ENCODE results near the gene PTPMT1.
A peak's percentile ranks its signal among the peaks of the same experiment; 100 is the strongest.

Gene PTPMT1

GRCh38 chr11:47570651-47571356 is 5.4 kb downstream of the PTPMT1 start:
- no peaks in the 10 kb centered on the region for H3K4me1 ChIP-seq (ENCODE audit: control insufficient read depth, insufficient read depth, low read length)
- H3K36me3 ChIP-seq (ENCODE audit: control insufficient read depth, insufficient read depth, low read length): peaks cover 28% of the 10 kb centered on the region
- no peaks in the 10 kb centered on the region for H3K27me3 ChIP-seq (ENCODE audit: control insufficient read depth, insufficient read depth, low read length)
- no peak overlapping the region for H3K4me3 ChIP-seq (ENCODE audit: low read depth, low read length)
- H3K9ac ChIP-seq (ENCODE audit: low read depth, low read length): no peak overlapping the region
- no peaks in the 10 kb centered on the region for H3K9me3 ChIP-seq (ENCODE audit: control insufficient read depth, insufficient read depth, low read length)

- no peak overlapping the region for H3K4me3 ChIP-seq (ENCODE audit: low read depth, low read length)
- H3K9me3 ChIP-seq (ENCODE audit: control insufficient read depth, insufficient read depth, low read length): no peaks in the 10 kb centered on the region
- no peak overlapping the region for H3K9ac ChIP-seq (ENCODE audit: low read depth, low read length)
- no peaks in the 10 kb centered on the region for H3K27me3 ChIP-seq (ENCODE audit: control insufficient read depth, insufficient read depth, low read length)
- no peaks in the 10 kb centered on the region for H3K4me1 ChIP-seq (ENCODE audit: control insufficient read depth, insufficient read depth, low read length)
- peaks cover 28% of the 10 kb centered on the region for H3K36me3 ChIP-seq (ENCODE audit: control insufficient read depth, insufficient read depth, low read length)
Observed at GRCh38 chr11:47571357-47571729, 5.9 kb downstream of the PTPMT1 start.

- Histone ChIP-seq H3K9ac (ENCODE audit: low read depth, low read length) (no peak overlapping the region), H3K4me1 (ENCODE audit: control insufficient read depth, insufficient read depth, low read length) (no peaks in the 10 kb centered on the region), H3K4me3 (ENCODE audit: low read depth, low read length) (no peak overlapping the region), H3K9me3 (ENCODE audit: control insufficient read depth, insufficient read depth, low read length) (no peaks in the 10 kb centered on the region), H3K27me3 (ENCODE audit: control insufficient read depth, insufficient read depth, low read length) (no peaks in the 10 kb centered on the region), H3K36me3 (ENCODE audit: control insufficient read depth, insufficient read depth, low read length) (peaks cover 28% of the 10 kb centered on the region)
Observed at GRCh38 chr11:47571895-47572294, 6.5 kb downstream of the PTPMT1 start.

- Histone ChIP-seq H3K9ac (ENCODE audit: low read depth, low read length) (no peak overlapping the region), H3K36me3 (ENCODE audit: control insufficient read depth, insufficient read depth, low read length) (peaks cover 30% of the 10 kb centered on the region), H3K4me3 (ENCODE audit: low read depth, low read length) (no peak overlapping the region)
Observed at GRCh38 chr11:47572715-47573255, 7.4 kb downstream of the PTPMT1 start.

GRCh38 chr11:47573321-47573720 is 7.9 kb downstream of the PTPMT1 start:
- no peaks in the 10 kb centered on the region for H3K9me3 ChIP-seq (ENCODE audit: control insufficient read depth, insufficient read depth, low read length)
- peaks cover 32% of the 10 kb centered on the region for H3K36me3 ChIP-seq (ENCODE audit: control insufficient read depth, insufficient read depth, low read length)
- H3K27me3 ChIP-seq (ENCODE audit: control insufficient read depth, insufficient read depth, low read length): no peaks in the 10 kb centered on the region
- H3K9ac ChIP-seq (ENCODE audit: low read depth, low read length): no peak overlapping the region
- no peak overlapping the region for H3K4me3 ChIP-seq (ENCODE audit: low read depth, low read length)
- H3K4me1 ChIP-seq (ENCODE audit: control insufficient read depth, insufficient read depth, low read length): peaks cover 4% of the 10 kb centered on the region

More at GRCh38 chr11:47572715-47573255, 7.4 kb downstream of the PTPMT1 start:
- H3K9me3 ChIP-seq (ENCODE audit: control insufficient read depth, insufficient read depth, low read length): no peaks in the 10 kb centered on the region
- no peaks in the 10 kb centered on the region for H3K27me3 ChIP-seq (ENCODE audit: control insufficient read depth, insufficient read depth, low read length)
- peaks cover 2% of the 10 kb centered on the region for H3K4me1 ChIP-seq (ENCODE audit: control insufficient read depth, insufficient read depth, low read length)

GRCh38 chr11:47577460-47578041 is 12.2 kb downstream of the PTPMT1 start:
- Histone ChIP-seq H3K27me3 (ENCODE audit: control insufficient read depth, insufficient read depth, low read length) (no peaks in the 10 kb centered on the region), H3K36me3 (ENCODE audit: control insufficient read depth, insufficient read depth, low read length) (peaks cover 32% of the 10 kb centered on the region), H3K4me1 (ENCODE audit: control insufficient read depth, insufficient read depth, low read length) (peaks cover 8% of the 10 kb centered on the region), H3K9me3 (ENCODE audit: control insufficient read depth, insufficient read depth, low read length) (no peaks in the 10 kb centered on the region), H3K9ac (ENCODE audit: low read depth, low read length) (no peak overlapping the region), H3K4me3 (ENCODE audit: low read depth, low read length) (peak overlapping the region; percentile 82)

- peaks cover 28% of the 10 kb centered on the region for H3K36me3 ChIP-seq (ENCODE audit: control insufficient read depth, insufficient read depth, low read length)
- peaks cover 8% of the 10 kb centered on the region for H3K4me1 ChIP-seq (ENCODE audit: control insufficient read depth, insufficient read depth, low read length)
Observed at GRCh38 chr11:47578524-47579494, 13.4 kb downstream of the PTPMT1 start, which contains the start of the genes KBTBD4 and NDUFS3. TSS of gene KBTBD4 (minus strand) at chr11:47578970. CDS start at chr11:47578951, 19 bp downstream. TSS of gene NDUFS3 (plus strand) at chr11:47579074. CDS start at chr11:47579092, 18 bp downstream.

GRCh38 chr11:47583844-47584243 is 18.4 kb downstream of the PTPMT1 start:
- Histone ChIP-seq H3K9ac (ENCODE audit: low read depth, low read length) (no peak overlapping the region), H3K4me1 (ENCODE audit: control insufficient read depth, insufficient read depth, low read length) (peaks cover 4% of the 10 kb centered on the region), H3K4me3 (ENCODE audit: low read depth, low read length) (no peak overlapping the region), H3K27me3 (ENCODE audit: control insufficient read depth, insufficient read depth, low read length) (no peaks in the 10 kb centered on the region), H3K36me3 (ENCODE audit: control insufficient read depth, insufficient read depth, low read length) (peaks cover 25% of the 10 kb centered on the region), H3K9me3 (ENCODE audit: control insufficient read depth, insufficient read depth, low read length) (no peaks in the 10 kb centered on the region)

More at GRCh38 chr11:47578524-47579494, 13.4 kb downstream of the PTPMT1 start, which contains the start of the genes KBTBD4 and NDUFS3:
- H3K9me3 ChIP-seq (ENCODE audit: control insufficient read depth, insufficient read depth, low read length): no peaks in the 10 kb centered on the region
- peak within 1 kb of the TSS; percentile 87 for H3K9ac ChIP-seq (ENCODE audit: low read depth, low read length)
- H3K27me3 ChIP-seq (ENCODE audit: control insufficient read depth, insufficient read depth, low read length): no peaks in the 10 kb centered on the region
- peak within 1 kb of the TSS; percentile 82 for H3K4me3 ChIP-seq (ENCODE audit: low read depth, low read length)

GRCh38 chr11:47586098-47586855 is 20.9 kb downstream of the PTPMT1 start, which contains the start of gene FAM180B:
TSS of gene FAM180B (plus strand) at chr11:47586678. CDS start at chr11:47586769, 91 bp downstream.
- H3K36me3 ChIP-seq (ENCODE audit: control insufficient read depth, insufficient read depth, low read length): peaks cover 22% of the 10 kb centered on the region
- H3K9ac ChIP-seq (ENCODE audit: low read depth, low read length): no peak within 1 kb of the TSS
- peaks cover 4% of the 10 kb centered on the region for H3K27me3 ChIP-seq (ENCODE audit: control insufficient read depth, insufficient read depth, low read length)
- no peaks in the 10 kb centered on the region for H3K9me3 ChIP-seq (ENCODE audit: control insufficient read depth, insufficient read depth, low read length)
- H3K4me1 ChIP-seq (ENCODE audit: control insufficient read depth, insufficient read depth, low read length): peaks cover 2% of the 10 kb centered on the region
- no peak within 1 kb of the TSS for H3K4me3 ChIP-seq (ENCODE audit: low read depth, low read length)

GRCh38 chr11:47587039-47587716 is 21.8 kb downstream of the PTPMT1 start:
- Histone ChIP-seq H3K9ac (ENCODE audit: low read depth, low read length) (no peak overlapping the region), H3K27me3 (ENCODE audit: control insufficient read depth, insufficient read depth, low read length) (peaks cover 10% of the 10 kb centered on the region), H3K4me1 (ENCODE audit: control insufficient read depth, insufficient read depth, low read length) (peaks cover 2% of the 10 kb centered on the region), H3K36me3 (ENCODE audit: control insufficient read depth, insufficient read depth, low read length) (peaks cover 15% of the 10 kb centered on the region), H3K9me3 (ENCODE audit: control insufficient read depth, insufficient read depth, low read length) (no peaks in the 10 kb centered on the region), H3K4me3 (ENCODE audit: low read depth, low read length) (no peak overlapping the region)
